Activated naive CD4-positive, alpha-beta T cell treated with anti-CD3 and anti-CD28 coated beads for 36 hours (primary cell): ENCODE results near the gene FHDC1. TPM values are rescaled to one million over a fixed set of nuclear protein-coding genes. Genes with fewer than 3 reads are reported as not detected.
A peak's percentile ranks its signal among the peaks of the same experiment; 100 is the strongest.

Source experiments
- CTCF ChIA-PET: fragments of 350-600 bp; sonication (Branson Sonifier 250); formaldehyde crosslinking; loops from one replicate; lab custom pipeline; 2021; ENCODE audit warnings: antibody characterized with exemption; lab: Charles Lee
- DNase-seq: peaks from one replicate; pipeline ENCODE4 v3.0.0-alpha.2; 2020
- H3K27ac Mint-ChIP-seq: one replicate; pipeline ENCODE4 v1.8.0; 2021; ENCODE audit warnings: mild to moderate bottlenecking, mixed read lengths
- H3K27me3 Mint-ChIP-seq: one replicate; pipeline ENCODE4 v1.8.0; 2021; ENCODE audit warnings: low read depth, mixed read lengths
- H3K36me3 Mint-ChIP-seq: one replicate; pipeline ENCODE4 v1.8.0; 2021; ENCODE audit warnings: low read depth, mixed read lengths
- H3K4me1 Mint-ChIP-seq: one replicate; pipeline ENCODE4 v1.8.0; 2021; ENCODE audit warnings: low read depth, mixed read lengths
- H3K4me3 Mint-ChIP-seq: one replicate; pipeline ENCODE4 v1.8.0; 2021; ENCODE audit warnings: mild to moderate bottlenecking, moderate library complexity, mixed read lengths
- H3K9me3 Mint-ChIP-seq: one replicate; pipeline ENCODE4 v1.8.0; 2021; ENCODE audit warnings: mixed read lengths
- intact Hi-C: fragments of 100-400 bp; cut with micrococcal nuclease; formaldehyde crosslinking; loops from one replicate; pipeline ENCODE4 v1.15.1; 2023
- total RNA-seq, 2 experiments: library from RNA; stranded (reverse); gene quantifications; one replicate each; pipeline ENCODE4 v1.2.3, GENCODE V29; 2021

Gene FHDC1
- total RNA-seq, 2 experiments from 2014 or later = 0.07 to 0.12 TPM

GRCh38 chr4:152917543-152918395 lies 18.4 kb upstream of the FHDC1 start:
- H3K27me3 Mint-ChIP-seq = peaks cover 3% of the 10 kb centered on the region
- peaks cover 16% of the 10 kb centered on the region for H3K9me3 Mint-ChIP-seq
- intact Hi-C loops = no loop called here
- CTCF ChIA-PET = interaction anchor here (0.7 to 0.9 kb wide), 2 partner anchors 13 to 177 kb away, joined by 3 read pairs; no protein-coding TSS in a partner anchor
- H3K36me3 Mint-ChIP-seq = peaks cover 22% of the 10 kb centered on the region
- H3K4me3 Mint-ChIP-seq = no peak overlapping the region
- no peak for DNase-seq
- no peaks in the 10 kb centered on the region for H3K4me1 Mint-ChIP-seq
- H3K27ac Mint-ChIP-seq = no peak overlapping the region

GRCh38 chr4:152919826-152920225 lies 16.3 kb upstream of the FHDC1 start:
- CTCF ChIA-PET = no interaction called here
- intact Hi-C loops = no loop called here
- Mint-ChIP-seq H3K36me3 (peaks cover 22% of the 10 kb centered on the region), H3K9me3 (peaks cover 16% of the 10 kb centered on the region), H3K4me3 (no peak overlapping the region), H3K4me1 (no peaks in the 10 kb centered on the region), H3K27me3 (peaks cover 3% of the 10 kb centered on the region), H3K27ac (no peak overlapping the region)
- no peak for DNase-seq

GRCh38 chr4:152920768-152921167 lies 15.4 kb upstream of the FHDC1 start:
- DNase-seq = no peak
- peaks cover 3% of the 10 kb centered on the region for H3K27me3 Mint-ChIP-seq
- no peak overlapping the region for H3K27ac Mint-ChIP-seq
- peaks cover 22% of the 10 kb centered on the region for H3K36me3 Mint-ChIP-seq
- H3K4me1 Mint-ChIP-seq = no peaks in the 10 kb centered on the region
- intact Hi-C loops = no loop called here
- H3K4me3 Mint-ChIP-seq = no peak overlapping the region
- CTCF ChIA-PET = no interaction called here
- peaks cover 16% of the 10 kb centered on the region for H3K9me3 Mint-ChIP-seq

- Mint-ChIP-seq H3K27ac (no peak overlapping the region), H3K36me3 (peaks cover 22% of the 10 kb centered on the region), H3K4me1 (no peaks in the 10 kb centered on the region), H3K9me3 (peaks cover 16% of the 10 kb centered on the region), H3K27me3 (peaks cover 3% of the 10 kb centered on the region), H3K4me3 (no peak overlapping the region)
- CTCF ChIA-PET = no interaction called here
- intact Hi-C loops = no loop called here
- no peak for DNase-seq
Measured at GRCh38 chr4:152921284-152921683, 14.8 kb upstream of the FHDC1 start.

- Mint-ChIP-seq H3K27me3 (peaks cover 10% of the 10 kb centered on the region), H3K9me3 (peaks cover 5% of the 10 kb centered on the region), H3K36me3 (peaks cover 6% of the 10 kb centered on the region), H3K27ac (no peak overlapping the region), H3K4me1 (no peaks in the 10 kb centered on the region), H3K4me3 (no peak overlapping the region)
- no peak for DNase-seq
- CTCF ChIA-PET = no interaction called here
- intact Hi-C loops = no loop called here
Measured at GRCh38 chr4:152925851-152926250, 10.3 kb upstream of the FHDC1 start.

GRCh38 chr4:152926959-152927358 lies 9.2 kb upstream of the FHDC1 start:
- Mint-ChIP-seq H3K27me3 (peaks cover 9% of the 10 kb centered on the region), H3K36me3 (peaks cover under 1% of the 10 kb centered on the region), H3K9me3 (no peaks in the 10 kb centered on the region), H3K27ac (no peak overlapping the region), H3K4me1 (no peaks in the 10 kb centered on the region), H3K4me3 (no peak overlapping the region)
- no peak for DNase-seq
- intact Hi-C loops = no loop called here
- CTCF ChIA-PET = no interaction called here

- Mint-ChIP-seq H3K27ac (no peak overlapping the region), H3K9me3 (no peaks in the 10 kb centered on the region), H3K27me3 (peaks cover 8% of the 10 kb centered on the region), H3K4me3 (no peak overlapping the region), H3K36me3 (no peaks in the 10 kb centered on the region), H3K4me1 (no peaks in the 10 kb centered on the region)
- no peak for DNase-seq
- CTCF ChIA-PET = no interaction called here
- intact Hi-C loops = no loop called here
Measured at GRCh38 chr4:152927737-152928136, 8.4 kb upstream of the FHDC1 start.

GRCh38 chr4:152928286-152928685 lies 7.8 kb upstream of the FHDC1 start:
- intact Hi-C loops = no loop called here
- Mint-ChIP-seq H3K4me3 (no peak overlapping the region), H3K27ac (no peak overlapping the region), H3K9me3 (no peaks in the 10 kb centered on the region), H3K4me1 (no peaks in the 10 kb centered on the region), H3K27me3 (peaks cover 8% of the 10 kb centered on the region), H3K36me3 (no peaks in the 10 kb centered on the region)
- CTCF ChIA-PET = no interaction called here
- DNase-seq = no peak

- CTCF ChIA-PET = interaction anchor here (0.9 kb wide), 1 partner anchor 14 kb away, joined by 5 read pairs; no protein-coding TSS in a partner anchor
- DNase-seq = no peak
- peaks cover 2% of the 10 kb centered on the region for H3K4me1 Mint-ChIP-seq
- H3K4me3 Mint-ChIP-seq = no peak overlapping the region
- no peaks in the 10 kb centered on the region for H3K9me3 Mint-ChIP-seq
- H3K27ac Mint-ChIP-seq = no peak overlapping the region
- no peaks in the 10 kb centered on the region for H3K36me3 Mint-ChIP-seq
- peaks cover 20% of the 10 kb centered on the region for H3K27me3 Mint-ChIP-seq
- intact Hi-C loops = no loop called here
Measured at GRCh38 chr4:152929888-152930287, 6.2 kb upstream of the FHDC1 start.

GRCh38 chr4:152935143-152935542 lies 980 bp upstream of the FHDC1 start:
- H3K4me3 Mint-ChIP-seq = peak overlapping the region; percentile 65
- H3K4me1 Mint-ChIP-seq = peaks cover 16% of the 10 kb centered on the region
- intact Hi-C loops = loop anchor here (1.0 kb wide), 2 partner anchors 148 to 156 kb away; partner anchors contain the start of genes ARFIP1 and TIGD4
- no peaks in the 10 kb centered on the region for H3K36me3 Mint-ChIP-seq
- no peak overlapping the region for H3K27ac Mint-ChIP-seq
- H3K27me3 Mint-ChIP-seq = peaks cover 39% of the 10 kb centered on the region
- peak; percentile 65 for DNase-seq
- CTCF ChIA-PET = interaction anchor here (1.0 to 2.3 kb wide), 4 partner anchors 21 to 193 kb away, joined by 3 to 6 read pairs (median 4); no protein-coding TSS in a partner anchor
- no peaks in the 10 kb centered on the region for H3K9me3 Mint-ChIP-seq

GRCh38 chr4:152936446-152937335 lies 568 bp downstream of the FHDC1 start:
- Mint-ChIP-seq H3K4me3 (peak overlapping the region; percentile 59), H3K9me3 (no peaks in the 10 kb centered on the region), H3K4me1 (peaks cover 16% of the 10 kb centered on the region), H3K27me3 (peaks cover 44% of the 10 kb centered on the region), H3K27ac (no peak overlapping the region), H3K36me3 (no peaks in the 10 kb centered on the region)
- CTCF ChIA-PET = interaction anchor here (1.5 to 2.3 kb wide), 3 partner anchors 145 to 191 kb away, joined by 5 to 9 read pairs (median 6); no protein-coding TSS in a partner anchor
- peak; percentile 22 for DNase-seq
- intact Hi-C loops = loop anchor here (1.0 to 2.0 kb wide), 2 partner anchors 88 to 192 kb away; no protein-coding TSS in a partner anchor
